Activated CD8-positive, alpha-beta memory T cell treated with anti-CD3 and anti-CD28 coated beads for 1 hour (primary cell): Measurements from ENCODE around the gene KLHL40.
"Not testable (repeated sequence)": the region's sequence is repeated elsewhere in the genome, so short reads cannot be mapped to it uniquely, and the experiment has no call there.

Experiments used
- DNase-seq, 2 donors: peaks; one replicate each; pipeline ENCODE4 v3.0.0-alpha.2; 2020; ENCODE audit warnings: low read depth in 1 of 2; ENCODE audit errors: extremely low read depth in 1 of 2

KLHL40 gene

DNA sequence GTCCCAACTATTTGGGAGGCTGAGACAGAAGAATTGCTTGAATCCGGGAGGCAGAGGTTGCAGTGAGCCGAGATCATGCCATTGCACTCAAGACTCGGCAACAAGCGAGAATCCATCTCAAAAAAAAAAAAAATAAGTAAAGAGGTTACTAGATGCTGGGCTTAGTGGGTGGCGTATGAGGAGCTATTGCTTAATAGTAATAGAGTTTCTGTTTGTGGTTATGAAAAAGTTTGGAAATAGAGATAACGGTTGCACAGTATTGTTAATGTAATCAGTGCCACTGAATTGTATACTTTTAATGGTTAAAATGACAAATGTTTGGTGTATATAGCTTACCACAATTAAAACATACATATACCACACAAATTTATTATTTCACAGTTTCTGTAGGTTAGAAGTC is 32.0 kb downstream of the KLHL40 start:
- DNase-seq = no peak

DNA sequence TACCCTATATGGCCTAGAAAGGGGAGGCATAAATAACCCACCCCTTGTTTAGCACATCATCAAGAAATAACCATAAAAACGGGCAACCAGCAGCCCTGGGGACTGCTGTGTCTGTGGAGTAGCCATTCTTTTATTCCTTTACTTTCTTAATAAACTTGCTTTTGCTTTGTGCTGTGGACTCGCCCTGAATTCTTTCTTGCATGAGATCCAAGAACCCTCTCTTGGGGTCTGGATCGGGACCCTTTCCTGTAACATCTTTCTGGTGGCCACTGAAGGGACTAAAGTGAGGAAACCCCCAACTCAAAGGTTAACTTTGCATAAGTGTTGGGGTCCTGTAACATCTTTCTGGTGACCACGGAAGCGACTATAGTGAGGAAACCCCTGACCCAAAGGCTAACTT is 33.0 kb downstream of the KLHL40 start:
- DNase-seq = no peak

DNA sequence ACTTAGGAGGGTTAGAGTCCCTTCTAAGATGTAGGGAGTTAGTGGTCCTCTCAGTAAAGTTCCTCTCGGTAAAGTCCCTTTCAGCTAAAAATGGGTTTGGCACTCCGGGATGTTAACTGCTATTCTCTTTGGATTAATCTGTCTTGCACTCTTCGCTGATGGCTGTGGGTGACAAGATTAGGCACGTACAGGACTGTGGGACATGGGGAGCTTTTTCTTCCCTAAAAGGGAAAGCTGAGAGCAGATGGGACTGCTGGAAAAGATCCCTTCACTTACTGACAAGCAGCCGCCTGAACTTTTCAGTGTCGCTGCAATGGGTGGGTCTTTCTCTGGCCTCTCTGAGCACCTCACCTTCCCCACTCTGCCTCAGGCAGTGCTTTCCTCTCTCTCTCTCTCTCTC is 33.7 kb downstream of the KLHL40 start:
- DNase-seq = no peak

DNA sequence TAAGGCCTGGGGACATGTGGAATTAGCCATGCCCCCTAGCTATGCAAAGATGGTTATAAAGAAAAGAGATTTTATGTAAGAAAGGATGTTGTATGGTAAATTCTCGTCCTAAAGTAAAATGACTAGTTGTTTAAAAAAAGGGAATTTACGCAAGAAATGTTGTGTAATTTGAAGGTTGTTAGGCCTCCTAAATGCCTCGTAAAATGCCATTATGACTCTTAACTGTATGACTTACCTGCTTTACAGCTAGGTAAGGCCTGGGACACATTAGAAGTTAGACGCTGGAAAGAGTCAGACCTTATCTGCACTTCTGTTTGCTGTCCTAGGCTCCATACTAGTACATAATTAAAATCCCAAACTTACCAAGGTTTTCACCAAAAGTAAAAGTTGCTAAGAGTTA is 34.8 kb downstream of the KLHL40 start:
- no peak for DNase-seq

DNA sequence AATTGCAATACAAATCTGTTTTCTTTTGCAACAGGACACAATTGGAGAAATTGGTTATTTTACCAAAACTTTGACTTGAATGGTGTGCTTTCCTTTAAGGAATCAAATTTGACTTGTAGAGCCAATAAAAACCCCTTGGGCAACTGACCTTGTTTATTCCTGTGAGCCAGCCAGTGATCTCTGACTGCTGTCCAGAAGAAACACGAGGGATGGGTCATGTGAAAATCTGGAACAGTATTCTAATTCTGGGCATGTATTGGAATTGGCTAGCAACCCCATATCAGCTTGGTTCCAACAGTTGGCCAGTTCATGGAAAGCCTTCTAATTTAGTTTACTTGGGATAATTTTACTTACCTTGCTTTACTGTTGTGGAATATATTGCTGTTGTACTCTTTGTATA is 36.4 kb downstream of the KLHL40 start:
- no peak for DNase-seq

DNA sequence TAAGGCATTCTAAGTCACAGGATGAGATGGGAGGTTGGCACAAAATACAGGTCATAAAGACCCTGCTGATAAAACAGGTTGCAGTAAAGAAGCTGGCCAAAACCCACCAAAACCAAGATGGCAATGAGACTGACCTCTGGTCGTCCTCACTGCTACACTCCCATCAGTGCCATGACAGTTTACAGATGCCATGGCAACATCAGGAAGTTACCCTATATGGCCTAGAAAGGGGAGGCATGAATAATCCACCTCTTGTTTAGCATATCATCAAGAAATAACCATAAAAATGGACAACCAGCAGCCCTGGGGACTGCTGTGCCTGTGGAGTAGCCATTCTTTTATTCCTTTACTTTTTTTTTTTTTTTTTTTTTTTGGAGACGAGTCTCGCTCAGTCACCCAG is 37.1 kb downstream of the KLHL40 start:
- not testable (repeated sequence) for DNase-seq

DNA sequence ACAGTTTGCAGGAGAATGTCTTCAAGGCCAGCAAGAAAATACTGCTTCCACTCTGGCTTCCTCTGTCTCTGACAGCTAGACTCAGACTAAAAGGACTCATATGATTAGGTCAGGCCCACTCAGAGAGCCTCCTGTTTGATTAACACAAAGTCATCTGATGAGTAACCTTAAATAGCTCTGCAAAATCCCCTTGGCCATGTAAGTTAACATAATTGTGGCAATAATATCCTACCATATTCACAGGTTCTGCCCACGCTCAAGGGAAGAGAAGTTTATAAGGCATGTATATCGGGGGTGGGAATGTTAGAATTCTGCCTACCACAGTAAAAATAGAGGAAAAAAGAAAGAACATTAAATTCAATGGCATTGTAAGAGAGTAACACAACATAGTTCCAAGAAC is 37.9 kb downstream of the KLHL40 start:
- DNase-seq = no peak

DNA sequence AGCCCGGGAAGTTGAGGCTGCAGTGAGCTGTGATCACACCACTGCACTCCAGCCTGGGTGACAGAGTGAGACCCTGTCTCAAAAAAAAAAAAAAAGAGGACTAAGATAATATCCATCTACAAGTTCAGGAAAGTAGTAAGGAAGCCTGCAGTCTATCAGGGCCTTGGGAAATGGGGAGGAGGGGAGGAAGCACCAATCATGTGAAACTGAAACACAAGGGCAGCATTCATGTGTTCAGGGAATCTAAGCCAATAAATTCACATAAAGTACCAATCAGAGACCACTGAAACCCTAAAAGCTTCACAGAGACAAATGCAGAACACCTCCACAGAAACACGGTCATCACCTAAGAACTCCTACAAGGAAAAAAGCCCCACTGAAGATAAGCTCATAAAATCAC is 40.1 kb downstream of the KLHL40 start:
- no peak for DNase-seq

DNA sequence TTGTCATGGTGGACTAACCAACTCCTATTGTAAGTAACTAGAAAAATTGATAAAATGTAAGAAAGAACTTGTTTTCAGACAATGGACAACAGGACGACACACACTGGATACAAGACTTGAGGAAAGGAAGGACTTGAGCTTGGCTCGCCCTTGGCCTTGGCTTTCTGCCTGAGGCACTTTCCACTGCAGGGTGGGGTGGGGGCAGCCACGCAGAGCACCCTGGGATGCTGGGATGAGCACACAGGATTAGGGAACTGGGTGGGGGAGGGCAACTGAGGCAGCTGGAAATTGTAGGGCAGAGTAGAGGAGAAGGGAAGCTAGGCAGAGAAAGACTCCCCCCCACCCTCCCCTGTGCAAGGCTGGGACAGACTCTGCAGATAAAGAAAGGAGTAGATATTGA is 42.7 kb downstream of the KLHL40 start:
- DNase-seq = no peak

DNA sequence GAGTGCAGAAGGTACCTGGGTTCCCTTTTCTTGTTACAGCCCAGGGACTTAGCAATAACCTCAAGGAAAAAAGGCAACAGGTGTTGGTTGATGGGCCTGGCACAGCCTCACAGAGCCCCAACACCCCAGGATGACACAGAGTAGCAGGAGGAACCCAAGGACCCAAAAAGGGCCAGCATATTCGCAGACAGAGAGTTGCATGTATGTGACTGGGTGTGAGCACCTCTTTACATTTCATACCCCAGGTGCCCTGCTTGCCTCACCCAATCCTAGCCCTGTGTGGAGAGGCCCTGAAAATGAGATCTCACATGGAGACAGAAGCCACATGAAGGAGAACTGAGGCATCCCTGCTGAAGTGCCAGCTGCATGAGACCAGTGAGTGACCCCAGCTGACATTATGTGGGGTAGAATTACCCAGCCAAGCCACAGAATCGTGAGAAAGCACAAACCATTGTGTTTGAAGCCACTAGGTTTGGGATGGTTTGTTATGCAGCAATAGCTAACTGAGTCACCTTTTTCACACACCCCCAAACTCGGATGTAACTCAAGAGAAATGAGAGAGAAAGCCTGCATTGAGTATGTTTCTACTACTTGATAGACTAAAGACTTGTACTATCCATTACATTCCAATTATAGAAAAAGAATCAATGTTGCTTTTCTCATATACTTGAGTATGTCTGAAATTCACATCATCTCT is 43.5 kb downstream of the KLHL40 start:
- DNase-seq = no peak

DNA sequence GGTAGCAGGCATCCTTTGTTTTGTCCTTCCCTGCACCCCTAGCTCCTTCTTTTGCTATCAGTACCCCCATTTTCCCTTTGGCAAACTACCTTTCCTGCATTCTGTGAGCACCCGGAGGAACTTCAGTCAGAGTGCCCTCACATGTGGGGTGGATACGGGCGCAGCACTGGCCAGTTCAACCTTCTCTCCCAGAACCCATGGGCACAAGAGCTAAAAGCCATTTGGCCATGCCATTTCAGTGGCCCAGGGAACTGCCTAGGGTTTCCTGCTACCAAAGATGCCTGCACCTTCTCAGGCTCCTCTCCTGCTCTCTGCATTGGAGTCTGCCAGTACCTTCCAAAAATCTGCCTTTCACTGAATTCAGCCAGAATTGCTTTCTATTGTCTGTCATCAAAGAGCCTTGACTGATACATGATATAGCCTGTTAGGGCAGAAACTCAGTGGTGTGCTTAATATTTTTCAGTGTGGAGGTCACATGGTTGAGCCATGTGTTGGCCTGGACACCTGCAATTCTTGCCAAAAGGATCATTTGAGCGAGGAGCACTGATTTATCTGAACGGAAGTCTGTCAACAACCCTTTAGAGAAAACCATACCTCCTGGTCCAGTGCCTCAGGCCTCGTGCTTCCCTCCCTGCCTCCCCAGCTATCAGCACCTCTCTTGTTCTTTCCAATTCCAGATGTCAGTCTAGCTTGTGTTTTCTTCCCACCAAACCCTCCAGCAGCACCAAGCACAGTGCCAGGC is 44.2 kb downstream of the KLHL40 start:
- no peak for DNase-seq

DNA sequence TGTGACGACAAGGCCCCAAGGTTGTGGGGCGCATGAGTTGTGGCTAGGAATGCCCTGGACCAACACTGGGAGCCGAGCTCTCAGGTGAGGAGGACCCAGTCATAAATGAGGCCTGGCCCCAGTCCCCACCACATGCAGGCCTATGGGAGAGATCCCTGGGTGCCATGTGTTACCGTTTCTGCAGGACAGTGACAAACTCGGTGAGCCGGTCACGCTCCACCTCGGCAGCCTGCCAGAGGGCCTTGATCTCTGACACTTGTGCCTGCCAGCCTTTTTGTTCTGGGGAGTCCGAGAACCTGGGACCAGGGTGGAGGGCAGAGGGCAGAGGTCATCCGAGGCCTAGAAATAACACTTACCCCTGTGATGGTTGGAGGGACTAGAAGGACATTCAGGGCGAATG is 45.0 kb downstream of the KLHL40 start:
- DNase-seq = no peak

DNA sequence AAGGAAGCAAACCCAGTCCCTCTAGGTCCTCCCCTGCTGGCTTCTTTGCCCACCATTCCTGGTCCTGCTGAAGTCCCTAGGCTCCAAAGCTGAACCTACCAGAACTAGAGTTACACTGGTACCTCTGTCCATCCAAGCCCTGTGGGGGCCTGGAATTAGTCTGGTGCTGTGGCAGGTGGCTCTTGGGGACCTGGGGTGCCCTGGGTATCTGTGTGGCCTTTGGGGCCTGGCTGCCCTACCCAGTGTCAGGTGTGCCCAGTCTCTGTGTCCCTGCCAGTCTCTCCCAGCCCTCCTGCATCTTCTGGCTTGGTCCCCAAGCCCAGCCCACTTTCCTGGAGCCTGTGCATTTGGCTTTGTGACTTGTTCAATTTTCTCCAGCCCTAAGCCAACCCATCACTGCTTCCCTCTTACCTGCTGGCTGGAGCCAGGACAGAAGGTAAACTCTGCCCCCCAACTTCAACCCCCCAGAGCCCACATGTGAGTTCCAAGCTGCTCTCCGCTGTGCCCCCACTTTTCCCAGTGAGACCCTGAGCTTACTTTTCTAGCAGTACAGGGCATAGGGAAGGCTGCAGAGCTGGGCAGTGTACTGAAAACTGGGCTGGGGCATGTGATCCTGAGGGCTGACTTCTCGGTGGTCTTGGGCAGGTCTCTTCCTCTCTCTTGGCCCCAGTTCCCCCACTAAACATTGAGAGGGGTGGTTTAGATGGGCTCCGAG is 45.5 kb downstream of the KLHL40 start:
- no peak for DNase-seq

DNA sequence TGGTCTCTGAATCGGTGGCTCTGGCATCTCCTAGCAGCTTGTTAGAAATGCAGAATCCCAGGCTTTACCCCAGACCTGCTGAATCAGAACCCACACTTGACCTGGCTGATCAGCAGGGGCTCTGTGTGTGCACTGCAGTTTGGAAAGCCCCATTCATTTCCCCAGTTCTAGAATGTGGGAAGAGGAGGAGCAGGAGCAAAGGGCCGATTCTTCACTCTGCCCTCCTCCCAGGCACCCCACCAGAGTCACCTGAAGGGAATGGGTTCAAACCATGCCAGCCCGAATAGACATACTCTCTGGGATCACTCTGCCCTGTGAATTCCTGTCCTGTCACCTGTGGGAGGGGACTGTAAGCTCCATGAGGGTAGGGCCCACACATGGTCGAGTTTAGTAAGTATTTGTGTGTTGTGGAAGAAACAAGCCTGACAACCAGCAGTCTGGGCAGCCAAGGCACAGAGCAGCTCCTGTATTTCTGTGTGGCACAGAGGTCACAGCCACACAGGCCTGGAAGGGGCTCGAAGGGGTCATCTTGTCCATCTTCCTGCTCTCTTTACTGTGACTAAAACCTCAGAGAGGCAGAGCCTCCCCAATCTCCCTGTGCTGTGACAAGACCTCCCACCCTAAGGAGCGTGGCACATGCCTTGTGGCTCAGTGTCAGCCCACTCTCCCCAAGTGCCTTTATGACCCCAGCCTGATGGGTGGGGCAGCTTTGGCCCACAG is 46.3 kb downstream of the KLHL40 start:
- DNase-seq = no peak

DNA sequence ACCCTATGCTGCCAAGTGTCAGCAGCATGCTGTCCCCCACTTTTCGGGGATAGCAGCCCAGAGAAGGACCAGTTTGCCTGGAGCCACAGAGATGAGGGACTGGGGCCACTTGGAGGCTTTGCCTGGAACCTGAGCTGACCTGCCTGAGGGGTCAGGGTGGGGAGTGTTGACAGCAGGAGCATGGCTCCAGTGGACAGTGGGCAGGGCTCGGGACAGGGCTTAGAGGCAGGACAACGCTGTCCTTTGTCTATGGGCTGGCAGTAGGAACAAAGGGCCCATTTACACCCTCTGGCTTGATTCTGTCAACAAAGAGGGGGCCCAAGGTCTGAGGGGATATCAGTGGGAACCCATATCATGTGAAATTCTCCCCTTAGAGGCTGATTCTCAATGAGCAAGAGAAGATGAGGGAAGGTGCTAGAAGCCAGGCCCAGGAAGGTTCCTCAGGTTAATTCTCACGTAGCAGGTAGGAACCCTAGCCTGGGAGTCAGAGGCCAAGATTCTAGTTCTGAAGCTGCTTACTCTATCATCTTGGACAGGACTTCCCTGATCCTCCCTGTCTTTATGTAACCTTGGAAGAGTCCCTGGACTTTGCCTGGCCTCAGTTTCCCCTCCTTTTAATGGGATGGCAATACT is 47.0 kb downstream of the KLHL40 start:
- DNase-seq = no peak

DNA sequence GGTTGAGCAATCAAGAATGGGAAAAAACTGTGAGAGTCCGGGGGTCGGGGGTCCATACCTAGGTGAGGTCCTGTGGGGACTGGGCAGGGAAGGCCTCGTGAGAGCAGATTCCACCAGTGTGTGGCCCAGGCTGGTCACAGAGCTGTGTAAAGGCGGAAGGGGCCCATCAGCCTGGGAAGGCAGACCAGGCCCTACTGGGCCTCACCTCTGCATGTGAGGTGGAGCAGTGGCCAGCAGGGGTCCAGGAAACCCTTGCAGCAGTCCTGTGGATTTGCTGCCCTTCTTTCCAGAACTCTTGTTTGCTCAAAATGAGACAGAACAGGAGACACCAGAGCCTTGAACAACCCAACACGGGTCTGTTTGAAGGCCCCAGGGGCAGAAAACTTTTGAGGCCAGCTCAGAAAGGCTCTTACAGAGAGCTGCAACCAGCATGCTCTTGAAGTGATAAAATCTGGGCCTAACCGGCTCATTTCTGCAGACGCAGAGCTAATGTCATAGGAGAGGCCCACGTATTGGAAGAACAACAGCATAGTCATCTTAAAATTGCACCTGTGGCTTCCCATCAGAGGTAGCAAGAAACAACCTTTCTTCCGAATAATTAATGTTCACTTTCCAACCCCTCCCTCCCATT is 47.6 kb downstream of the KLHL40 start:
- no peak for DNase-seq

DNA sequence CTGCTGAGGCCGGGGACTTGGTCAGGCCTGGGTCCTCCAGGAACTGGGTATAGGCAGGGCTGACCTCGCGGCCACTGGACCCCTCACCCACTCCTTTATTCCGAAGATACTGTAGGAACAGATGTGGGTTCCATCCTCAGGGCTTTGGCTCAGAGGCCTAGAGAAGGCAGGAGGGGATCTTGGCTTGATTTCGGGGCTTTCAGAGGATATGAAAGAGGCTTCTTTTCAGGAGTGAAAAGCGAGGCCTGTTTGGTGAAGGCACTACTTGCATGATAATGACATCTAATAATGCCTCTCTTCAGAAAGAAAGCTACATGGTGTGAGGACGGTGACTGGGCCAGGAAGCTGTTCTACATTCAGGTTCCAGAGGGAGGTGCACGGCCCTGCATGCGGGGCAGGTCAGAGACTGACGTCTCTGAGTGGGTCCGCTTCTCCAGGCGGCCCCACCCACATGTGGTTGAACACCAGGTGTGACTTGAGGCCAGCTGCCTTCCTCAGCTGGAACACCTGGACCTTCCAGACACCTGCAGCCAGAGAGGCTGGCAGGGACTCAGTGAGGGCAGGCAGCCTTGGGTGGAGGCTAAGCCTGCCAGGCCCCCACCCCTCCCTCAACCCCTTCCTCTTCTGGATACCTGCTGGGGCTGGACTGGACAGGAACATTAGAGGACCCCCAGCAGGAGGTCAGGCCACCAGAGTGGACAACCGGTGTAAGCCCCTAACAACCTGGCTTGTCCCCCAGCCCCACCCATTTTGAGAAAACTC is 48.3 kb downstream of the KLHL40 start:
- DNase-seq = no peak

DNA sequence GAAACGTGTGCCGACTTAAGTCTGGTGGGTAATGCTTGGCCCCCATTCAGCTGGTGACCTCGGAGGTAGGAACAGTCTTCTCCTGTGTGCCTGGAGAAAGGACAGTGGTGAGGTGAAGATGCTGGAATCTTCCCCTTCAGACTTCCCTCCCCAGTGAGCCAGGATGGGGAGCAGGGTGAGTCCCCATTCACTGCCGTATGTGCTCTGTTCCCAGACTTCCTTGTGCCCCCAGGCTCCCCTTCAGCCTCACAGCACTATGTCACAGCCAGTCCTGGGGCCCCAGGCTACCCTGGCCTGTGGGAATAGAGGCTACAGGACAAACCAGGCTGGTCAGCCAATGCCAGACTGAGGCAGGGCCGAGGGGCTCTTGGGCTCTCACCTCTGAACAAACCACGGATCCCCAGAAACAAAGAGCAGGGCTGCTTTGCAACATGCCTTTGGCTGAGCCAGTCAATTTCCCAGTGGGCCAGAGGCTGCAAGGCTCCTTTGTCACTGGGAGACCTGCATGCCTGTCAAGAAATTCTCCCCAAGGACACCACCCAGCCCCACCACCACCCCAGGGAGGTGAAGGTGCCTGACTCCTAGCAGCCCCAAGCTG is 49.0 kb downstream of the KLHL40 start:
- DNase-seq = no peak

DNA sequence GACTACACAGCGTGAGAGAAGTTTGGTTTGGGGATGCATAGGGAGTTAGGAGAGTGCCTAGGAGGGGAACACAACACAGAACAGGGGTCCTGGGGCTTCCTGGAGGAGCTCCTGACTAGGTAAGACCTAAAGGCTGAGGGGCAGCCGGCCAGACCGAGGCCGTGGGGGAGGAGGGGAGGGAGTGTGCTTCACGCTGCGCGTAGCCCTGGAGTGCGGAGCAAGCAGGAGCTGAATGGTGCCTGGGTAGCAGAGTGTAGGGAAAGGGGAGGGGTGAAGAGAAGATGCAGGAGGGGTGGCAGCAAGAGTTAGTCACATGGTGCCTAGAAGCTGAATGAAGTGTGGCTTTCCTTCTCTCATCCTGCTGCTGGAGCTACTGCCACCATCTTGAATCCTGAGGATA is 49.7 kb downstream of the KLHL40 start:
- DNase-seq = no peak
